ENCODE results near the gene DLGAP3. TPM values are rescaled to one million over a fixed set of nuclear protein-coding genes. Genes with fewer than 3 reads are reported as not detected.

Gene DLGAP3
- total and polyA plus RNA-seq, 2 donors (not counting 3 experiments of a cell fraction or from before 2014, with no cell fraction given), result 0.04 to 0.20 TPM

DNA sequence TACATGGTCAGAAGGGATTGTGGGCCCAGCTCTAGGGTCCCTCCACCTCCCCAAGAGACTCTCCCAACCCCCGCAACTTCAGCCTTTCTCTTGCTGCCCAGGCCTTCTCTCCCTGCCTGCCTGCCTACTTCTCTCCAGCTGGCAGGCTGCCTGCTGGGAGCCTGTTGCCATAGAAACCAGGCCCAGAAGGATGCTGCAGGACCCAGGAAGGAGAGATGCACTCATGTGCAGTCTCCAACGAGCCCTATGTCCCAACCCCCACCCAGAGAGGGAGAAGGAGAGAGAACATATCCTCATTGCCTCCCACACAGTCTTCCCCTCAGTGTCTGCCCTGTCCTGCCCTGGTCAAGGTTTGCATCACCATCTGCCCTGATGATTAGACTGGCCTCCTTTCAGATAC is 59.1 kb downstream of the DLGAP3 start:
- no peak for FAIRE-seq
- CTCF ChIA-PET, result interaction anchor here (1.2 to 3.6 kb wide), 2 partner anchors 11 to 18 kb away, joined by 6 to 14 read pairs; partner anchors contain the start of gene SMIM12

More for the DNA sequence above, 59.1 kb downstream of the DLGAP3 start:
- Histone ChIP-seq H3K9me3 (replicated peaks; ENCODE audit: control insufficient read depth, insufficient read depth, low read length) (no peaks in the 10 kb centered on the region), H3K9ac (replicated peaks; ENCODE audit: extremely low read depth, insufficient read depth, low read length) (no peak overlapping the region), H3K36me3 (ENCODE audit: control insufficient read depth in 2 of 2, extremely low read depth in 1 of 2, insufficient read depth in 2 of 2, low read length in 2 of 2) (no peaks in the 10 kb centered on the region), H3K27ac (ENCODE audit: insufficient read depth, low read depth, low read length) (no peak overlapping the region), H3K9me1 (replicated peaks; ENCODE audit: control insufficient read depth, extremely low read depth, insufficient read depth, low read length) (no peaks in the 10 kb centered on the region), H3K4me2 (ENCODE audit: insufficient read depth, low read length) (no peak overlapping the region), H3K79me2 (ENCODE audit: control insufficient read depth, insufficient read depth, low read length) (no peaks in the 10 kb centered on the region), H2AFZ (ENCODE audit: low read depth, low read length) (no peak overlapping the region), H3K27me3 (ENCODE audit: control insufficient read depth in 2 of 2, insufficient read depth in 2 of 2, low read length in 2 of 2) (peaks cover 3 to 21% of the 10 kb centered on the region in 2 experiments), H3K4me1 (ENCODE audit: control insufficient read depth, extremely low read depth, insufficient read depth, low read length) (peaks cover 7% of the 10 kb centered on the region), H3K4me3 (replicated peaks in 1 of 3; ENCODE audit: insufficient read depth in 1 of 3, low read depth in 1 of 3, low read length in 3 of 3) (no peak overlapping the region), H4K20me1 (replicated peaks; ENCODE audit: control insufficient read depth, extremely low read depth, insufficient read depth, low read length) (no peaks in the 10 kb centered on the region)
- dilution Hi-C loops (cut with MboI; ENCODE audit: extremely low pct_ligation_motif_present, low sequenced_read_pairs), result no loop called here
- no TSS peak for BruUV-seq (replicated peaks)
- DNase-seq (ENCODE audit: low read depth, low spot score), result no peak
- POLR2A ChIA-PET, result no interaction called here
- intact Hi-C loops (cut with micrococcal nuclease), result no loop called here
- TF ChIP-seq EZH2 (IDR thresholded peaks at IDR 0.05; ENCODE audit: borderline replicate concordance, low read depth, low read length, severe bottlenecking) (no peak), POLR2A (IDR thresholded peaks at IDR 0.05; ENCODE audit: low read depth, low read length) (no peak), FOS (IDR thresholded peaks at IDR 0.05; ENCODE audit: borderline replicate concordance, insufficient read depth, low read length) (no peak), MYC (IDR thresholded peaks at IDR 0.05; ENCODE audit: low read depth, low read length) (no peak), GATA2 (IDR thresholded peaks at IDR 0.05; ENCODE audit: insufficient read depth, insufficient read length, low read depth, low read length) (no peak), POLR2AphosphoS5 (IDR thresholded peaks at IDR 0.05; ENCODE audit: insufficient read depth, low read depth, low read length) (no peak), JUN (IDR thresholded peaks at IDR 0.05; ENCODE audit: borderline replicate concordance, insufficient read depth, insufficient read length, low read depth) (no peak)
- TF ChIP-seq, protein P1, sequence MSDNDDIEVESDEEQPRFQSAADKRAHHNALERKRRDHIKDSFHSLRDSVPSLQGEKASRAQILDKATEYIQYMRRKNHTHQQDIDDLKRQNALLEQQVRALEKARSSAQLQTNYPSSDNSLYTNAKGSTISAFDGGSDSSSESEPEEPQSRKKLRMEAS (IDR thresholded peaks at IDR 0.05; ENCODE audit: insufficient read depth, insufficient read length), result no peak
- TF ChIP-seq, protein P2, sequence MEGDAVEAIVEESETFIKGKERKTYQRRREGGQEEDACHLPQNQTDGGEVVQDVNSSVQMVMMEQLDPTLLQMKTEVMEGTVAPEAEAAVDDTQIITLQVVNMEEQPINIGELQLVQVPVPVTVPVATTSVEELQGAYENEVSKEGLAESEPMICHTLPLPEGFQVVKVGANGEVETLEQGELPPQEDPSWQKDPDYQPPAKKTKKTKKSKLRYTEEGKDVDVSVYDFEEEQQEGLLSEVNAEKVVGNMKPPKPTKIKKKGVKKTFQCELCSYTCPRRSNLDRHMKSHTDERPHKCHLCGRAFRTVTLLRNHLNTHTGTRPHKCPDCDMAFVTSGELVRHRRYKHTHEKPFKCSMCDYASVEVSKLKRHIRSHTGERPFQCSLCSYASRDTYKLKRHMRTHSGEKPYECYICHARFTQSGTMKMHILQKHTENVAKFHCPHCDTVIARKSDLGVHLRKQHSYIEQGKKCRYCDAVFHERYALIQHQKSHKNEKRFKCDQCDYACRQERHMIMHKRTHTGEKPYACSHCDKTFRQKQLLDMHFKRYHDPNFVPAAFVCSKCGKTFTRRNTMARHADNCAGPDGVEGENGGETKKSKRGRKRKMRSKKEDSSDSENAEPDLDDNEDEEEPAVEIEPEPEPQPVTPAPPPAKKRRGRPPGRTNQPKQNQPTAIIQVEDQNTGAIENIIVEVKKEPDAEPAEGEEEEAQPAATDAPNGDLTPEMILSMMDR (IDR thresholded peaks at IDR 0.05; ENCODE audit: extremely low read depth in 1 of 2, insufficient read depth in 1 of 2, low read depth in 1 of 2, low read length in 2 of 2), result no peak
